Fibroblast of lung (primary cell): ENCODE results near the gene SLC27A1.

Source experiments
- EZH2 ChIP-seq: IDR thresholded peaks from 2 replicates; pipeline ENCODE4 v1.5.1; 2012; ENCODE audit warnings: low read length, control low read depth, mild to moderate bottlenecking; ENCODE audit errors: missing control alignments
- TF ChIP-seq, protein P1 (sequence below), 2 donors: IDR thresholded peaks in 1 of 2; conservative IDR thresholded peaks in 1 of 2; 1 replicate in 1 of 2; 2 replicates in 1 of 2; pipeline ENCODE4 v1.5.1; 2011 to 2012; ENCODE audit warnings: low read length in 2 of 2, control low read depth in 1 of 2, inconsistent platforms in 1 of 2, low read depth in 1 of 2, mild to moderate bottlenecking in 1 of 2

DNA sequence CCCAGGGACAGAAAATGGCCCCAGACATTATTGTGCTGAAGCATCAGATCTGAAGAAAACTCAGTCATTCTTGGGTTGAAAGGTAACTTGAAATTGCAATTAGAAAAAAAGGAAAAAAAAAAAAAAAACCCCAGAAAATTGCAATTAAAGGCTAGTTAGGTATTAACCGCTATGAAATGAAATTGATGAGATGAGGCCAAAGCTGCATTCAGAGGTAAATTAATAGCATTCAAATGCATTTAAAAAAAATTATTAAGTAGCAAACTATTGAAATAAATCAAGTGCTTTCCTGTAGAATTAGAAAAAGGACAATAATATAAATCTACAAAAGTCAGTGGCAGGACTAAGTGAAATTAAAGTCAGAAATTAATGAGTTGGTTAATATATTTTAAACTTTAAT lies 47.6 kb downstream of the SLC27A1 start:
- TF ChIP-seq, protein P1, sequence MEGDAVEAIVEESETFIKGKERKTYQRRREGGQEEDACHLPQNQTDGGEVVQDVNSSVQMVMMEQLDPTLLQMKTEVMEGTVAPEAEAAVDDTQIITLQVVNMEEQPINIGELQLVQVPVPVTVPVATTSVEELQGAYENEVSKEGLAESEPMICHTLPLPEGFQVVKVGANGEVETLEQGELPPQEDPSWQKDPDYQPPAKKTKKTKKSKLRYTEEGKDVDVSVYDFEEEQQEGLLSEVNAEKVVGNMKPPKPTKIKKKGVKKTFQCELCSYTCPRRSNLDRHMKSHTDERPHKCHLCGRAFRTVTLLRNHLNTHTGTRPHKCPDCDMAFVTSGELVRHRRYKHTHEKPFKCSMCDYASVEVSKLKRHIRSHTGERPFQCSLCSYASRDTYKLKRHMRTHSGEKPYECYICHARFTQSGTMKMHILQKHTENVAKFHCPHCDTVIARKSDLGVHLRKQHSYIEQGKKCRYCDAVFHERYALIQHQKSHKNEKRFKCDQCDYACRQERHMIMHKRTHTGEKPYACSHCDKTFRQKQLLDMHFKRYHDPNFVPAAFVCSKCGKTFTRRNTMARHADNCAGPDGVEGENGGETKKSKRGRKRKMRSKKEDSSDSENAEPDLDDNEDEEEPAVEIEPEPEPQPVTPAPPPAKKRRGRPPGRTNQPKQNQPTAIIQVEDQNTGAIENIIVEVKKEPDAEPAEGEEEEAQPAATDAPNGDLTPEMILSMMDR (conservative IDR thresholded peaks at IDR 0.05 in 1 of 2, IDR thresholded peaks at IDR 0.05 in 1 of 2; ENCODE audit: low read depth in 1 of 2, low read length in 2 of 2): no peak
- TF ChIP-seq EZH2: no peak
